ENCODE results near the gene MAST2.

GRCh38 chr1:45906883-45907282 lies 103.5 kb downstream of the MAST2 start:
- TF ChIP-seq EZH2phosphoT487 (IDR thresholded peaks at IDR 0.05; ENCODE audit: borderline replicate concordance) (no peak), JUND (IDR thresholded peaks at IDR 0.05) (no peak), CTCF (IDR thresholded peaks at IDR 0.05 in 2 of 3, conservative IDR thresholded peaks at IDR 0.05 in 1 of 3; ENCODE audit: borderline replicate concordance in 1 of 3, insufficient read depth in 1 of 3, low read depth in 2 of 3, low read length in 2 of 3) (no peak), POLR2A (IDR thresholded peaks at IDR 0.05; ENCODE audit: borderline replicate concordance, extremely low read depth, insufficient read depth, insufficient read length) (no peak), MAX (IDR thresholded peaks at IDR 0.05) (no peak)
